HG03097 (cell line): ENCODE measurements around the gene GRPEL2.

ENCODE experiments used
- ATAC-seq: cut with Tn5 transposase; IDR thresholded peaks from one replicate; pipeline ENCODE4 v1.9.1; 2021; ENCODE audit not compliant: unreplicated experiment, low FRiP score

GRPEL2 gene, protein sequence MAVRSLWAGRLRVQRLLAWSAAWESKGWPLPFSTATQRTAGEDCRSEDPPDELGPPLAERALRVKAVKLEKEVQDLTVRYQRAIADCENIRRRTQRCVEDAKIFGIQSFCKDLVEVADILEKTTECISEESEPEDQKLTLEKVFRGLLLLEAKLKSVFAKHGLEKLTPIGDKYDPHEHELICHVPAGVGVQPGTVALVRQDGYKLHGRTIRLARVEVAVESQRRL

DNA sequence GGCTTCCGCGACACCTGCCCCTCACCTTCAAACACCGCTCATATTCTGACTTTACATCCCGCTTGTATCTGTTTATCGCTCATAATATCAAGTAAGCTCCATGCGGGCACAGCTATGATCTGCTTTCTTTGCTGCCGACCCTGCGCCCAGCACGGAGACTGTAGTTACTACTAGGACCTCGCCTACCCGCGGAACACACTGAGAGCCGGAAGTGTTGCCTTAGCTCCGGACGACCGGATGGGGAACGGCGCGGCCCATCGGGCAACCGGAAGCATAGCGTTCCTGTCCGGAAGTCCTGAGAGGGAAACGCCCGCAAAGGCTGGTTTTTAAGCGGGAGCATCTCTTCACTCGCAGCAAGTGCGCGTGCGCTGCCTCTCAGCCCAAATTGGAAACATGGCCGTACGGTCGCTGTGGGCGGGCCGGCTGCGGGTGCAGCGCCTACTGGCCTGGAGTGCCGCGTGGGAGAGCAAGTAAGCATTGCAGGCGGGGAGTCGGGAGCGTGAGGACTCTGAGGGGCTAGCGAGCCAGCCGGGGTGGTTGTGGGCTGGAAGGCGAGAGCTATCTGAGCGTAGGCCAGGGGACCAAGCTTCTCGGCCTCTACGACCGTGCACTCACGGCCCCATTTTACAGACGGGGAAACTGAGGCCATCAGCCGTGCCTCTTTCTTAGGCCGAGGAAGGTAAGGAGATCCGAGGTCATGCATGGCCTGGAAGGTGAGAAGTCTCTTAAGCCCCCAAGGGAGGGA lies at the start of gene GRPEL2:
GRPEL2 (plus strand) TSS at position 353 of the 745 bp plus-strand sequence; CDS start at position 394, 41 bp downstream.
- peak; percentile 93 for ATAC-seq

DNA sequence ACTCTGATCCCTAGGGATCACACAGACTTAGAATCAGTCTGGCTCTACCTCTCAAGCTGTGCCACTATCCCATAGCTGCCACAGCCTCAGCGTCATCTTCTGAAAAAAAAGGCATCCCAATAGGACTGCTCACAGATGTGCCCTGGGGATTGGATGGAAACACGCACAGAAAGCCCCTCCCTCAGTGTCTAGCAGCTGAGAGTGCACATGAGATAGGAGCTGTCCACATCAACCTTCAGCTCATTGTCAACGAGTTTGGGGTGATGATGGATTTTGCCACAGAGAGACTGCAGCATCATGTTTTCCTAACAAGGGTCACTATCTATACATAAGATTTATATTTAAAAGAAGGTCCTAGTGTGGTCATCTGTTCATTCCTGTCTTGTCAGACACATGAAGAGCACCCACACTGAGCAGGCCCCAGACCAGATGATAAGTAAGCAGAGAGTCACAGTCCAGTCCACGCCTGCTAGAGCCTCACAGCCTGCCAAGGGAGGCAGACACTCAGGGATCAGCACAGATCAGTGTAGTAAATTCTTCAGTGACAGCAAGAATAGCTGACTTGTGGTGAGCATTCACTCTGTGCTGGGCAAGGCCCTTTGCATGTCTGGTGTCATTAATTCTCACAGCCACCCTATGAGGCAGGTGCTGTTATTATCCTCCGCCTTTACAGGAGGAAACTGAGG lies 47.8 kb upstream of the GRPEL2 start:
- ATAC-seq, result no peak

DNA sequence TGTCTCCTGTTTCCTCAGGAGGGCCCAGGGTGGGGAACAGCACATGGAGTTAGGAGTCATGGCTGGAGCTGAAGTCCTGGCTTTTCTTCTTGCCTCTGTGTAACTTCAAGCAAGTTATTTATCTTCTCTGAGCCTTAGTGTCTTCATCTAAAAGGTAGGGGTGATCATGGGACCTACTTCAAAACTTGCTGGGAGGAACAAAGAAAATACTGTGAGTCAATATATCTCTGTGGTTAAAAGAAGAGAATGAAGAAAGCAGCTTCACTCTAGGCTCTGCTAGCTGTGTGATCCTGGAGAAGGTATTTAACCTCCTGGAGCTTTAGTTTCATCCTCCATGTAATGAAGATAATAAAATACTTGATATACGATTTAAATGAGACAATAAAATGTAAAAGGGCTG lies 47.1 kb upstream of the GRPEL2 start:
- no peak for ATAC-seq

DNA sequence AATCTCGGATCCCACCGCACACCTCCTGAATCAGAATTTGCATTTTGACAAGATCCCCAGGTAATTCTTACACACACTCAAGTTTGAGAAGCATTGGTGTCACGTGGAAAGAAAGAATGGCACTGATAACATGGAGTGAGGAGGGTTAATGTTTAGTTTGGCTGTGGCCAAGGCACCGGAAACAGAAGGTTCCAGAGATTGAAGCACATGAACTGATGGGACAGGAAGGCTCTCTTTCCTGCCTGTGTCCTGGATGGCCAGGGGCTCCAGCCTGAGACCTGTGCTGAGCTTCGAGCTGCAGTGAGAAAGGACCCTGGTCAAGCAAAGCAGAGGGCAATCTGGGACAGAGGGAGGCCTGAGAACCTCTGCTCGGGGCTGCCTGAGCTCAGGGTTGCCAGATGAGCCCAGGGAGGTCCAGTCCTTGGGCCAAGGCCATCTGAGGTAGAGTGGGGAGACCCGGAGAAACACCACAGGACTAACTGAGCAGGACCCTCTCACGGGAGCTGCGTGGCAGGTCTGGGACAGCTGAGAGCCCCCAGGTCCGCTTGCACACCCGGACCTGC lies 46.4 kb upstream of the GRPEL2 start:
- ATAC-seq, result peak; percentile 67

DNA sequence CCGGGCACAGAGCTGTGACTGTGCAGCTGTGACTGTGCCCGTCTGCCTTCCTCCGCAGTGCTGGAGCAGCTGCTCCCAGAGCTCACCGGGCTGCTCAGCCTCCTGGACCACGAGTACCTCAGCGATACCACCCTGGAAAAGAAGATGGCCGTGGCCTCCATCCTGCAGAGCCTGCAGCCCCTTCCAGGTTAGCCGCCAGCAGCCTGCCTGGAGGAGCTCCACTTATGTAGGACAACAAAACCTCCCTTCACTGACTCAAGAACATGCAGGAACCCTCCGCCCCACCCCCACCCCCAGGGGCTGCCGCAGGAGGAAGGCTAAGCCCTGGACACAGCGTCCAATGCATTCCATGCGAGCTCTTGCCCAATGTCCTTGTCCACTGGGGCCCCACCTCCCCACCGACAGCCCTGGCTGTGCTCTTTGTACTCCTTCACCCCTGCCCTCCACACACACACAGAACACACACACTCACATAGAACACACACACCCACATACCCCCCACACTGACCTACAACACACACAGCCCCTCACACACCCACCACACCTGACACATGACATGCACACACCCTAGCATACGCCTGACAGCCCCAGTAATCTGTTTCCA lies 45.7 kb upstream of the GRPEL2 start:
- ATAC-seq, result no peak

DNA sequence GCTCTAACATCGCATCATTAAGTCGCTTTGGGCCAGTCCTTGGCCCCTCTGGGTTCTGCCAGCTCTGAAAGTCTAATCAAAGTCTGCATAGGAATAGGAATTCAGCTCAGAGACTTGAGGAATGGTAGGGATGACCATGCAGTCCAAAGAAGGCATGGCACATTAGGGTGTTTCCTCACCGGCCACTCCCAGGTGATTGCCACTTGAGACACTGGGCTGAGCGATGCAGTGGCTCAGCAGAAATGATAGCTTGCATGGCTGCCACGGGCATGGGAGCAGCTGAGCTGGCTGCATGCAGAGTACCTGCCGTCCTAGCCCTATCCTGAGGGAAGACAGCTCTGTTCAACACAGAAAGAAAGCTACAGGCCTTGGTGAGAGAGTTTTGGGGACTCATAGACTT lies 44.9 kb upstream of the GRPEL2 start:
- no peak for ATAC-seq

DNA sequence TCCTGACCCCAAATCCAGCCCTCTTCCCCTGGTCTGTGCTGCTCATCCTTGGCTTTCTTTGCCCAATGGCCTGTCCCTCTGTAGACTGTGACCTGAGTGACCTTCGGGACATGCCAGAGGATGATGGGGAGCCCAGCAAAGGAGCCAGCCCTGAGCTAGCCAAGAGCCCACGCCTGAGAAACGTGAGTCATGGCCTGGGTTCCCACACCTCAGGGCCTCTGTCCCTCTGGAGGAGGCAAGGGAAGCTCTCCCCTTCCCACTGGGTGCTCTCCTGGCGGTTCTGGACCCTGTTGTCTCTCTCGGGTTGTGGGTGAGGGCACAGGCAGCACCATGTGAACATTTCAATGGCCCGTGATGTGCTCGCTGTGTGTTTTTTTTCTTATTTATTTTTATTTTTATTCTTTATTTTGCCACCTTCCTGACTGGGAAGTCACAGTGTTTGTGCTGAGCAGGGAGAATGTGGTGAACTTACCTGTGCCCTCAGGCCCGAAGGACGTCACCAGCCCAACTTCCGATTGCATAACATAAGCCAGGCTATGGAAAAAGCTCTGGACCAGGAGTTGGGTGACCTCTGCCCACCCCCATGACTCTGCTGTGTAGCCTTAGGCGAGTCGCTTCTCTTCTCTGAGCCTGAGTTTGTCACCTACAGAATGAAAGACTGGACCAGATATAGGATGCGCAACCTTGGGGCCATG lies 44.1 kb upstream of the GRPEL2 start:
- no peak for ATAC-seq

DNA sequence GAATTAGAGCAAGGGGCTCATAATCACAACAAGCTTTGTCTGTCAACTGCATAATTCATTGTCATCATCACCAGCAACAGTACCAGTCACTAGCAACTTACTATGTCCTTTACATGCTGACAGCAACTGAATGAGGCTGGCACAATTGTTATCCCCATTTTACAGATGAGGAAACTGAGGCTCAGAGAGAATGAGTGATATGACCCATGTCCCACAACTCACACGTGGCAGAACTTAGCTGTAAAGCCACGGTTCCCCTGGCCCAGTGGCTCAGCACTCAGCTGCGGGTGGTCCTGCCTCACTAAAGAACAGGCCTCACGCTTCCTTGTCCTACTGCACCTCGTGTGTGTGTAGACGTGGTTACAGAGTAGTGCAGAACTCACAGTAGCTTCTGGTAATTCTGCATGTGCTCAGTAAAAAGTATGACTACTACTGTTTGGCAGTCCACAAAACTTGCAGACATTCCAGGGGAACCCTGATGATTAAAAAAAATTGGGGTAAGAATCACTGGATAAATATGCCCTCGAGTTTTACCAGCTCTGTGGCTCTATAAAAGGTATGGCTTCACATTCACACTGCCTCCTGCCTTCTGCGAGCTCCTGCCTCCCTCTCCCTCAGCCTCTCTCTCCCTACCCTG lies 43.4 kb upstream of the GRPEL2 start:
- no peak for ATAC-seq

DNA sequence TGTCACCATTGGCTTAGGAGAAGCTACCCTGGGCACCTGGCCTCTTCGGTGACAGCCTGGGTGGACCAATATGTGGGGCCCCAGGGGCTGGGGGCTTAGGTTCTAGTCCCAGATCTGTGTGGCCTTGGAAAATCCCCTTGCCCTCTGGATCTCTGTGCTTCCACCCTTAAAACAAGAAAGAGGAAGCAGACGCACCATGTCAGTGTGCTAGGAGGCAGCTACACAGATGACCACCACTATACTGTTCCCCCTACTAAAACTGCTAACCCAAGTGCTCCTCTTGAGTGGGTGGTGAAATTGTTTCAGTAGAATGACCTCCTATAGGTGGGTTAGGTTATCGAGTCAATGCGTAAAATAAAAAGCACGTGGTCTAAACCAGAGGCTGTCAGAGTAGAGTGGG lies 42.7 kb upstream of the GRPEL2 start:
- no peak for ATAC-seq

DNA sequence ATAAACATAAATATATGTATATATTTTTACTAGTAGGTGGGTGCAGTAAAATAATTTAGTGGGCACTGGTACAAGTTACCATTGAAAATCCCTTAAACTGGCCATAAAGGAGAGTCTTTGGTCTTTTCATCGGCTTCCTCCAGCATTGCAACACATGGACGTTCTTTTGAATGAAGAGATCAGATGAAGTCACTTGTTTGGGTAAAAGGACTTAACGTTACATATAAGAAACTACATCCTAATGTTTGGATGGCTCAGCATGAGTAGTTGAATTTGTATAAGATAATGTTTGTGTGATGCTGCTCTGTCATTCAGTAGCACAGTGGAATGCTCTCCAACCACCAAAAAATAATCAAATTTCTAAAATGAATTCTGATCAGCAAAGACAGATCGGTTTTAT lies 42.1 kb upstream of the GRPEL2 start:
- ATAC-seq, result no peak

DNA sequence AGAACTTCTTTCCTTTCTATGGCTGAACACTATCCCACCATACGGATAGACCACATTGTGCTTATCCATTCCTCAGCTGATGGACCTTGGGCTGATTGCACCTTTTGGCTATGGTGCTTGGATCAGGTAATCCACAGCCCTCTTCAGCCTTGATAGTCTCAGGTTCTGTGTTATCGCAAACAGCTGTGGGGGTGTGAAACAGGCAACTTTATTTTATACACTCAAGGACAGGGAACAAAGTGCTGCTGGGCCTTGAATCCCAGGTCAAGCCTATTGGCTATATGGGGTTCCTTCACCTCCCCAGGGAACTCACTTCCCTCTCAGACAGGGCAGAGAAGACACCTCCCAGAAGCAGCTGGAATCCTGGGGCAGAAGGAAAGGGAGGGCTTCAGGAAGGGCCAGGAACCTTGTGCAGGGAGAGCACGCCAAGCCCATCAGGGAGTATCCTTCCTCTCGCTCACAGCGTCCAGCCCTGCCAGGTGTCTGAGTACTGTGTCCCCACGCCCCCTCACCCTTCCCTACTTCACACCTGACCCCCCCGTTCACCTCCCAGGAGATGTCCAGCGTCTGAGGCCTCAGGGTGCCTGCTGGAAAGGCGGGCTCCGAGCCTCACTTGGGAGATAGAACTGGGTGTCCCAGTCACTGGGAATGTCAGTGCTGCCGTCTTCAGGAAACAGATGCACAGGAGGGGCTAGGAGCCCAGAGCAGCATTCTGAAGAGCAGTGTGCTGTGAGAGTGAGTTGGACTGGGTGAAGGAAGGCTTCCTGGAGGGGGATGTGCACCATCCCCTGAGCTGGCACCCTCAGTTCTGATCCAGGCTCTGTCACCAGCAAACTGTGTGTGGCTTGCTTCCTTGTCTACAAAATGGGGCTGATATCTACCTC lies 40.9 kb upstream of the GRPEL2 start:
- ATAC-seq, result no peak

DNA sequence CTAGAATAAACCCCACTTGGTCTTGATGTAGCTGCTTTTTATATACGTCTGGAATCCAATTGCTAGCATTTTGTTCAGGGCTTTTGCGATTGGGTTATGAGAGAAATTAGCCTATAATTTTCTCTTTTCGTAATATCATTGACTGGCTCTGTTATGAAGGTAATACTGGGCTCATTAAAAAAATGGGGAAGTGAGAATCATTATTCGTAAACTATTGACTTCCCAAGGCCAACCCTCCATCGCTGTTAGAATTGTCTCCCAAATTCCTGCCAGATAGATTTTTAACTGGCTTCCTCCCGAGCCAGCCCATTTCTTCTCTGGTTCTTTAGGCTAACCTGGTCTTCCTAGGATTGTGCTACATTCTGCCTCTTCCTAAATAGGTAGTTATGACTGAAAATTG lies 35.9 kb upstream of the GRPEL2 start:
- no peak for ATAC-seq

DNA sequence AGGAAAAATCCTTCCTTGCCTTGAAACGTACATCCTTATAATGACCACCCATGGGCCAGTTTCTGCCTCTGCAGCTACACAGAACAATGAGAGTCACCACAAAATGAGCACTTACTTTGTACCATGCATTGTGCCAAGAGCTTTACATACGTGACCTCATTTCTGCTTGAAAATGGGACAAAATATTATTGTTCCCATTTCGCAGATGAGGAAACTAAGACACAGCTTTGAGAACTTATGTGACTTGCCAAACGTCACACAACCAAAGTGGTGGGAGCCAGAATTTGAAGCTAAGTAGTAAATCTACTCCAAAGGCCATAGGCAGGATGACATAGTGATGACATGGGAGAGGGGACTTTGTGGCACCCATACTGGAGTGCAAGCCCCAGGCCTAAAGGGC lies 34.8 kb upstream of the GRPEL2 start:
- ATAC-seq, result no peak

DNA sequence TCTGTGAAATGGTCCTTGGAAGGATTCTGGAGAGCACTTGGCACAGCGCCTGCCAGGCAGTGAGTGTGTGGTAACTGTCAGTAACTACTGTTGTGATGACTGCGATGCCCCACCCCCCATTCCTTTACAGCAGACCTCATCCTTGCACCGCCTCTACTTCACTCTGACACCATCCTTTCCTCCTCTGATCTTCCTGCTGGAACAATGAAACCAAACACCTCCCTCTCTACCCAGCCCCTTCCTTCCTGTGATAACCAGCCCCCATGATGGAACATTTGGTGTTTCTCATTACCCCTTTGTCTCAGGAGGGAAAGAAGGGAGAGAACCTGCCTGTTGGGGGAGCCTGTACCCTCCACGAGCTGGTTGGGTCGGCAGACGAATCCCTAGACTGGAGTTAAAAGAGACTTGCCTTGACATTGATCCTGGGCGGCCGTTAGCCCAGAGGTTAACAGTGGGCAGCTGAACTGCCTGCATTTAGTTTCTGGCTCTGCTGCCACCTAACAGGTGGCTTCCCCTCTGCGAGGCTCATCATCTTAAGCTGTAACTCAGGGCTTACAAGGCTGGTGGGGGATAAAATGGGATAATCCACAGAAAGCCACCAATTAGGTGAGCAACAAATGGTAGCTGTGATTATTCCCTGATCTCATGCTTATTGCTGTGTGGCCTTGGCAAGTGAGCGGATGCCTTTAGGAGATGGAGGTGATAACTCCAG lies 34.2 kb upstream of the GRPEL2 start:
- ATAC-seq, result no peak

DNA sequence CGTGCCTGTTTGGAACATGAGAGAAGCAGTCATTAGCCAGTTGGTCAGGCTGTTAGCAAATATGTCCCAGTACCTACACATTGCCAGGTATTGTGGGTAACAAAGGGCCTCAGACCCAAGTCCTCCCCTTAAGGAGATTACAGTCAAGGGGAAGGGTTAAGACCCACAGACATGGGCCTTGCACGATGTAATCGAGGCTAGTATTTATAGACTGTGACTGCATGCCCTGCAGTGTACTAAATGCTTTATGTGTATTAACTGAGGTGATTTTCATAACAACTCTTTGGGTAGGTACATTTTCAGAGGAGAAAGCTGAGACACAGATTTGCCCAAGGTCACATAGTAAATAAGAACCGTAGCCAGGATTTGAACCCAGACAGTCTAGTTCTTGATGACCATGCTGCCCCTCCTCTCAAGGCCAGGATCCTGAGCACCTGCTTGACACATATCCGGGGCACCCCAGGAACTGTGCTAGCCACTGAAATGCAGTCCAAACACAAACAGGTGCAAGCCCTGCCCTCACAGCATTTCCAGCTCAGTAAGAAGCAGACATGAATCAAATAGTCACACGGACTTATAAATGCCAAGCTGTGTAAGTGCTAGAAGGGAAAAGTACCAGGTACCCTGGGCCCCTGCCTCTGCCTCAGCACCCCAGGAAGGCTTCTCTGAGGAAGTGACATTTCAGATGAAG lies 32.0 kb upstream of the GRPEL2 start:
- no peak for ATAC-seq

DNA sequence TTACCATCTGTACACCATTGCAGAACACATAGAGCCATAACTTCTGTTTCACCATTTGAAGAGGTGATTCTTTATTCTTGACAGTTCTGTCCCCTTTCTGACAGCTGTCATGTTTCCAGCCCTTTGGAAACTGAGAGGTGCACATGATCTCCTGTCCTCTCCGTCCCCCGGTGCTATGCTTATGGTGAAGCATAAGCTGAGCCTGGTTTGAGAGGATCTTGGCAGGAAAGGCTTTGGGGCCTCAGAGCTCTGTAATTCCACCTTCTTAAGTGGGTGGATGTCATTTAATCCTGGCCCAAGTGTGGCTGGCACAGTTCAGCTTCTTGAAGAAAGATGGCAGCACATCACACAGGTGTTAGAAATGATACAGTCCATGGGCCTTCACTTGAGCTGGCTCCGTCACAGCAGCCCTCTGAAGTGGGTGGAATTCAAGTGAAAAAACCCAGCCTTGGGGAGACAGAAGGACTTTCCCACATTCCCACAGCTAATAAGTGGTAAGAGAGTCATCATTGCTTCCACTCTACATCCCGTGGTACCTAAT lies 30.7 kb upstream of the GRPEL2 start:
- ATAC-seq, result no peak

DNA sequence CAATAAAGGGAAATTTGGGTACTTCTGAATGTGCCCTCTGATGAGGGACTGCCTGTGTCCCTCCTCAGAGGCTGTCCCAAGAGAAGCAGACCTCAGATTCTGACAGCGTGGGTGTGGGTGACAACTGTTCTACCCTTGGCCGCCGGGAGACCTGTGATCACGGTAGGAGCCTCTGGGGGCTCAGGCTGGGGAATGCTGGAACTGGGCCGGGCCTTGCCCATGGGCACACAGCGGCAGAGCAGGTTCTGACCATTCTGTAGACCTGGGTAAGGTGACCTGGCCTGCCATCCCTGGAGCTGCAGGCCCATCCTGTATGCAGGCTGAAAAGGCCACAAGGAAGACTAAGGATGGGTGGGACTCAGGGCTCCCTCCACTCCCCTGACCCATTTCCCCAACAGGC lies 29.5 kb upstream of the GRPEL2 start:
- ATAC-seq, result no peak
